Retina (tissue), 1 donor: Measurements from ENCODE around the gene AVPI1.

Experiments used
- DNase-seq: peaks from one replicate; pipeline ENCODE4 v3.0.0-alpha.2; 2016

The AVPI1 gene, protein sequence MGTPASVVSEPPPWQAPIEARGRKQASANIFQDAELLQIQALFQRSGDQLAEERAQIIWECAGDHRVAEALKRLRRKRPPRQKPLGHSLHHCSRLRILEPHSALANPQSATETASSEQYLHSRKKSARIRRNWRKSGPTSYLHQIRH

DNA sequence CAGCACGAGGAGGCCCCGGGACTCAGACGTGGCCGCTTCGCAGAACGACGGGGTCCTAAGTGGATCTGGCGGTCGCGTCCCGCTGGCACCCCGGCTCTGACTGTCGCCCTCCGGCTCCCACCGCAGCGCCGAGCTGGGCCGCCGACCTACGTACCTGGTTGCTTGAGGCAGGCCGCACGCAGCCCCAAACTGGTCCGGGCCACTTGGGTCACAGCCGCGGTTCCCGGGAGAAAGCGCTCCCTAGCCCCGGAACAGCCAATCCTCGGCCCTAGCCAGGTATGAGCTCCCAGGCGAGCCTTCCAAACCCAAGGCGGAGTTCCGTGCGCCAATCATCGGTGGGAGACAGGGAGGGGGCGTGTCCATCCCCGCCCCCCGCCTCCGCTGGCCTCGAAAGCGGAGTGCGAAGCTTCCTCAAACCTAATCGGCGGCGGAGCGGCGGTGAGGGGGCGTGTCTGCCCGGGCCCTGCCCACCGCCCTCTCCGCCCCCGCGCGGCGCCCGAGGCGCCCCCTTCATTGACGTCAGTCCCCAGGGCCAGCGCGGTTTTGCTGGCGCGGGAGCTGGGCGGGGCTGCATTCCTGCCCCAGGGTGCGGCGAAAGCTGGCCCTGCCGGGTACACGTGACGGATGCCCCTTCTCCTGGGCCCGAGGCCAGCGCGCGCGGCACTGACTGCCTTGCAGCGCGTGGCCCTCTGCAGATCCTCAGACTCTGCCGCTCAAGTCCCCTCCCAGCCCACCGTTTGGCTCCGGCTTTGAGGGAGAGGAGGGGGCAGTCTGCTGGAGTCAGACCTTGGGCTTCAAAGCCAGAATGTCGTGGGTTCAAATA lies at the start of gene AVPI1:
TSS of gene AVPI1 (minus strand) at position 280 of the 823 bp plus-strand sequence. CDS start 7,336 bp downstream, outside the sequence.
- DNase-seq = peak; percentile 97

DNA sequence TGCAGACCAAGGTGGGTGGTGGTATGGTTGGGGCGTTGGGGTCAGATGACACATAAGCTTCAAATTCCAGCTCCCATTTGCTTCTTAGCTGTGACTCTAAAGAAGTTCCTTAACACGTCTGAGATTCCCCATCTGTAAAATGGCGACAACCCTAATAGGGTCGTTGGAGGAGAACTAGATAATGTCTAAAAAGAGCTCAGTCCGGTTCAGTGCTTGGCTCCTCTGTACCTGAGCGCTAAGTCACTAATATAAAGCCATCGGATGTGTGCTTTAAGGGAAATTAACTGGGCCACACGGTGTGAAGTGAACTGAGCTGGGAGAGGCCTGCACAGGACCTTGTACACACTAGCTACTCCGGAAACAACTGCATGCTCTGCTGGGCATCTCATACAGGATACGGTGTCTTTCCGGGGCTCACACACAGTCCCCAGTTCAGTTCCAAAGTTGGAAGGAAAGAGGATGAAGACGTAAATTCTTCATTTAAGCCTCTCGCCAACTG lies 49.4 kb upstream of the AVPI1 start:
- peak; percentile 42 for DNase-seq

DNA sequence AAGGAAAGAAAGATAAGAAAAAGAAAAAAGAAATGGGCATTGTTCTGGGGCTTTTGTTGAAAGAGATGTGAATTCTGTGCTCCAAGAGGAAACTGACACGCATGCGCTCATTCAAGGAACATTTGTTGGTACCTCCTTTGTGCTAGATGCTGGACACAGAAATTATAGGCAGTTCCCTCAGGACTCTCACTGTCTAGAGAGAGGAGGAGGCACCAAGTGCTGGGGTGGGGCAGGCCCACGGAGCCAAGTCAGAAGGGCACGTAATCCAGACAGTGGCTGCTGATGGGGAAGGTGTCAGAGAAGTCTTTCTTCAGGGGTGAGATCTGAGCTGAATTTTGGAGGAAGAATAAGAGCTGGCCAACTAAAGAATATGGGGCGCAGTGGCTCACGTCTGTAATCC lies 47.0 kb upstream of the AVPI1 start:
- DNase-seq = no peak

DNA sequence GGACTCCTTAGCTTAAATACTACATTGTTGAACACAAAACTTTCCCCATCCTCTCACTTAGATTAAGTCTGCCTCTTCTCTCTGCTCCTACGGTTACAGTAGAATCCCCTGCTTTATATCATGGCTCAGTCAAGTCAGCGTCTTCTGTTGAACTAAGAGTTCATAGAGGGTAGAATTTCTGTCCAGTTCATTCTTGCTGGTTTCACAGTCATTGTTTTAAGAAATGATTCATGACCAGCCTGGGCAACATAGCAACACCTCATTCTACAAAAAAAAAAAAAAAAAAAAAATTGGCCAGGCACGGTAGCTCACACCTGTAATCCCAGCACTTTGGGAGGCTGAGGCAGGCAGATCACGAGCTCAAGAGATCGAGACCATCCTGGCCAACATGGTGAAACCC lies 46.2 kb upstream of the AVPI1 start:
- no peak for DNase-seq

DNA sequence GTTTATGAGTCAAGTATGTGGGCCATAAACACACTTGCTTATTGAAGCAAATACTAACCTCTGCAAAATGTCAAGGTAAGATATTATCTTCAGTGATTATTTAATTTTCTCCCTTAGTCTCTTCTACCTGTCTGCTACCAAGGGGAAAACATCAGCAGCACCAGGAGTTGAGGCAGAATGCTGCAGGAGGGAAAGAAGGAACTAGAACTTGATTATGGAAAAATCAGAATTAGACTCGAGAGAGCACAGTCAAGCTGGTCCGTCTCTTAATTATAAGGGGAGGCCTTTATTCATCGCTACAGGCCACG lies 45.0 kb upstream of the AVPI1 start:
- no peak for DNase-seq

DNA sequence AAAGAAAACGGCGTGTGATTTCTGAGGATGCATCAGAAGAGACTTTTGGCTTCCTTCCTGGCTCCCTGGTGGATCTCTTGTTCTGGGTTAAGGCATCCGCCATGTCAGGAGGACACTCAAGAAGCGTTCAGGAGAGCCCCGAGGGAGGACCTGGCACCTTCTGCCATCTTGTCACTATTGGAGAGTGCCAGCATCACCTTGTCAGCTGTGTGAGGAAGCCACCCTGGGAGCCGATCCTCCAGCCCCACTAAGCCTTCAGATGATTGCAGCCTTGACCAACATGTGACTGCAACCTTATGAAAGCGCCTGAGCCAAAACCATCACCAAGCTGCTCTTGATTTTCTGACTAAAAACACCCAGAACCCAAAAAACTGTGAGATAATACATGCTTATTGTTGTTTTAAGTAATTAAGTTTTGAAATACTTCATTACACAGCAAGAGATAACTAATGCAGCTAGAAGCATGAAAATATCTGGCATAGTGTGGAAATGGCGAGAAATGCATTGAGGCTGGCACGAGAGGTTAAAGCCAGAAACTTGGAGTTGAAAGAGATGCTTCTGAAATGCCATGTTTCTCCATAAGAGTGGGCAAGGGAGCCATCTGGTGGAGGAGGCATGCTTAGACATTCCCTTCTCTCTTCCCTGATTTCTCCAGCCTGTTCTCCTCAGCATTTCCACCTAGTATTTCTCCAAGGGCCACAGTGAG lies 44.5 kb upstream of the AVPI1 start:
- DNase-seq = peak; percentile 72

DNA sequence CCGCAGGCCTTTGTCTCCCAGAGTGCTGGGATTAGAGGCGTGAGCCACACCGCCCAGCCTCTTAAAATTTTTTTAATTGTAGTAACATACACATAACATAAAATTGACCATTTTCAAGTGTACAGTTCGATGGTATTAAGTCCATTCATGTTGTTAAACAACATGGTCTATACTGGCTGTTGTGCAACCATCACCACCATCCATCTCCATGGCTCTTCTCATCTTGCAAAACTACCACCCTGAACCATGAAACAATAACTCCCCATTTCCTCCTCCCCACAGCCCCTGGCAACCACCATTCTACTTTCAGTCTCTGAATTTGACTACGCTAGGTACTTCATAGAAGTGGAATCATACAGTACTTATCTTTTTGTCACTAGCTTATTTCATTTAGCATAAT lies 42.0 kb upstream of the AVPI1 start:
- DNase-seq = no peak

DNA sequence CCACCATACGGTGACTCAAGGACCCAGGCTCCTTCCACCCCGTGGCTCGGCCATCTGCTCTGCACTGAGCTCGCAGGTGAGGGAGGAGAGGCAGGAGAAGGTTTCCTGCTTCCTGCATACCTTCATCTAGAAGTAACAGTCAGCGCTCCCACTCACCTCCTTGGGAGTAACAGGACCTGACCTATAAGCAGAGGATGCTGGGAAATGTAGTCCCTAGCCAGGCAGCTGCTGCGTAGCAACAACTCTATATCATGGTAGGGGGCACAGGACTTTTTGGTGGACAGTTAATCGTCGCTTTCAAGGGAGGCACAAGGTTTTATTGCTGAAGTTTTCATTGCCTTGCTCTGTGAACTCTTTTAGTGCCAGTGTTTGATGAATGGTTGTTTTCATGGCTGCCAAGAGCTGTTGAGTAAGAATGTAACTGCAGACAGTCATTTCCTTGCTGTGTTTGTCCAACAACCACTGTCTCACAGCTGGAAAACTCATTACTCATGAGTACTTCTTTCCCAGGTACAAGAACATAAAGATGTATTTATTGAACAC lies 39.7 kb upstream of the AVPI1 start:
- DNase-seq = no peak

DNA sequence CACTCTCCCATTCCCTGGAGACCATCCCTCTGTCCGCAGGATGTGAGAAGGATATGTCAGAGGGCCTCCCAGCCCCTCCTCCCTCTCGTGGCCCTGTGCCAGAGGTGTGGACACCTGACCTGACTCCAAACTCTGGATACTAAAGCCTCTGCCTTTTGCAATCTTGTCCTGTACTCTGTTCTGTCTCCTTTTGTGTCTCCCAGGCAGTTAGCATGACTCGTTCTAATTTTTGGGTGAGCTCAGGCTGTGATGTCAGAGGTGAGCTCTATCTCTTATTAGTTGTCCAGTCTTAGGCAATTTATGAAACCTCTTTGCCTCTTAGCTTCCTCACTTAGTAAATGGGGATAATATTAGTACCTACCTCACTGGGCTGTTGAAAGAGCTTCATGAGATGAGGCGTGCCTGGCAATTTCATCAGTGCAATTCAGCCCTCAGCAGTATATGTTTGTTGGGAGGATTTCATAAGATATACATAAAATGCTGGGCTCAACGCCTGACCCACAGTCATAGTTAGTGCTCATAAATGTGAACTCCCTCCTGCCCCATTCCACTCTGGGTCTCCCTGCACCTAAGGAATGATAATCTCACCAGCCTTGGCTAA lies 37.4 kb upstream of the AVPI1 start:
- no peak for DNase-seq

DNA sequence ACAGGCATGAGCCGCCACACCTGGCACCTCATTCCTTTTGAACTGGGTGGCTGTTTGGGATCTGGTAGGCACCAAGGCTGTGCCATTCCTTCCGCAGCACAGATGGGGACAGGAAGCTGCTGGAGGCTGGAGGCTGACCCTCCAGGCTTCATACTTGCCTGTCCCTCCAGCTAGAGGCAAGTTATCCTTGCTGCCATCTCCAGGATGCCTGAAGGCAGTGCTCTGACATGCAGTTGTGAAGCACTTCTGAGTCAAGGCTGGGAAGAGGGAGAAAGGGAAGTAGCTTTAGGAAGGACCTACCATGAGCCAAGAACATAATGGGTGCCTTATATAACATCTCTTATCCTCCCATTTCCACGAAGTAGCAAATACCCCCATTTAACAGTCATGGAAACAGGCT lies 36.0 kb upstream of the AVPI1 start:
- DNase-seq = no peak

DNA sequence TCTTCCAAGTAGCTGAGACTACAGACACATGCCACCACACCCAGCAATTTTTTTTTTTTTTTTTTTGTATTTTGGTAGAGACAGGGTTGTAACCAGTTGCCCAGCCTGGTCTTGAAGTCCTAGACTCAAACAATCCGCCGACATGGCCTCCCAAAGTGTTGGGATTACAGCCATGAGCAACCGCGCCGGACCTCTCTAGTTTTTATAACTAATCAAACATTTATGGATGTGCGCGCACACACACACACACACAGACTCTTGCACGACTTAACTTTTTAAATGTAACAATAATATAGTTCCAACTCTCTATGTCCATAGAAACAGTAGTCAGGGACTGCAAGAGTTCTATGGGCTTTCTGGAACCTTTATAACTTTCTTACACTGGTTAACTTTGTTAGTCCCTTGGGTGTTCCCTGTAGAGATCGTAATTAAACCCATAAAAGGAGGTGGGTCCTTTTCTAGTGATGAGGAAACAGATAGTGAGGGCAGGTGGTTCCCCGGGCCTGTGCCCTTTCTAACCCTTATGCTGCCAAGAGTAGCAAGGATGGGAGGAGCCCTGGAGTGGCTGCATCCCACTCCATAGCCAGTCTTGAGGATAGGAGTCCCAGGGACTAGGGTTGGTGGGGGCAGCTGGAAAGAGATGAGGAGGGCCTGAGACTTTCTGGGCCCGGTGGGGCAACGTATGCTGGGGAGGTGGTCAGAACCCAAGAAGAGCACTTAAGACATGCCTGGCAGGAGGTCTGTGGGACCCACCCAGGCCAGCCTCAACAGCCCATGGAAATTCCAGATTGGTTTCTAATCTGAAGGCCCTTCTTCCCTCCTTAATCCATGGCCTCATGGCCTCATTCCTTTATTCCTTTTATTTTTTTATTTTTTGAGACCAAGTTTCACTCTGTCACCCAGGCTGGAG lies 35.1 kb upstream of the AVPI1 start:
- DNase-seq = no peak

DNA sequence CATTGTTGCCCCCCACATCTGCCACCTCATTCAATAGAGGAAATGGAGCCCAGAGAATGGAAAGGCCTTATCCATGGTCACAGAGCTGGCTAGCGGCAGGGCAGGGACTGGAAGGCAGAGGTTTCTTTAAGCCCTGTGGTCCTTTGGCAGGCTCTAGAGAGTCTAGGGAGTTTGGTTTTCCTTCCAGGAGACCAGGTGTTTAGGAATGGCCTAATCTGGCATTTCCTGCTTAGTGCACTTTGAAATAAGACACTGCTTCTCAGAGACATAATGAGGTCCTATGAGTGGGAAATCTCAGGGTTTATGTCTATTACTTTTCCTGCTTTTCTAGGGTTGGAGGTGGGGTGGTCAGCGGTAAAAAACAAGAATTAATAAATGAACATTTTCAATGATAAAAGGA lies 32.6 kb upstream of the AVPI1 start:
- no peak for DNase-seq

DNA sequence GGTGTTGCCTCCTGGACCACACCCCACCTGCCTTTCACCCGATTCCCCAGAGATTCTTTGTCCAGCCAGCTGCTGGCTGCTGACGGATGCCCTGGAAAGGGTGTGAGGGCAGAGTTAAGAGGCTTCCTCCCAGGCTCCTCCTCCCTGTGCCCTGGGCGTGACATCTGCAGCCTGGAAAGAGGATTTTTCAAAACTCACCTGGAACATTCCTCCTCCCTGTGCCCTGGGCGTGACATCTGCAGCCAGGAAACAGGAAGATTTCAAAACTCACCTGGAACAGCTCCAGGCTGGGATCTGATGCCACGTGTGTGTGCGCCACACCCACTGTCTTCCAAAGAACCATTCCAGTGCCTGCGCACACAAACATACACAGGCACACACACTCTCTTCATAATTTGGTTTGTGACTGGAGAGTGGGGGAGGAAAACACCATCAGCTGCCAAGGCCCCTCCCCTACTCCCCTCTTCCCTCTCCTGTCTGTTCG lies 31.7 kb upstream of the AVPI1 start:
- peak; percentile 26 for DNase-seq

DNA sequence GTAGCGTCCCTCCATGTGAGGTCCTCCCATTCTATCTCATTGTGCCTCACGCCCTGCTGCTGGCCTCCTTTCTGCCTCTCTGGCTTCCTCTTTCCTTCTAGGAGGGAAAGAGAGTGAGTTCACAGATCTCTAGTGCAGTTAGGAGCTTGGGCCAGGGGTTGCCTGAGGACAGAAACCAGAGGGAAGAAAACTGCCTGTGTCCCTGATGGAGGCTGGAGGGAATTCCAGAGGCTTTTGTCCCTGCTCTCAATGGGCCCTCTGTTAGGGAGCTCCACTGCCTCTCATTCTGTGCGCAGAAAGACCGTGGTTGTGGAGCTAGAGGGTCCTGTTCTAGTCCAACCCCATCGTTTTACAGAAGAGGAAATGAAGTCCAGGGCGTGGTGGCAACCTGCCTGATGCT lies 31.1 kb upstream of the AVPI1 start:
- DNase-seq = peak; percentile 26

DNA sequence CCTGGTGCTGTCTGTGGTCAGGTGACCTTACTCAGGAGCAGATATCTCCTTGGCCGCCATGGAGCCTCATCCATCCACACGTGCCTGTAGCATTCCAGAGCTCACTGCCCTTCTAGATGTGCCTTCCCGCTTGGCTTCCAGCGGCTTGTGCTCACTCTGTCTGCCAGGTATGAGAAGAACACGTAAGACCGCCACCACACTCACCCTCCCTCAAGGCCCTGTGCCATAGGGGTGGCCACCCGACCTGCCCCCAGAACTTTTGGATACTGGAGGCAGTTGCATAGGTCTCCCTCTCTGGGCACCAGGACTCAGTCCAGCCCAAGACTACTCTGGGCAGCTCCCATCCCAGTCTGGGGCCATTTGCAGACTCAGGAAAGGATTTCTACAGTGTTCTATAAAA lies 30.6 kb upstream of the AVPI1 start:
- DNase-seq = no peak

DNA sequence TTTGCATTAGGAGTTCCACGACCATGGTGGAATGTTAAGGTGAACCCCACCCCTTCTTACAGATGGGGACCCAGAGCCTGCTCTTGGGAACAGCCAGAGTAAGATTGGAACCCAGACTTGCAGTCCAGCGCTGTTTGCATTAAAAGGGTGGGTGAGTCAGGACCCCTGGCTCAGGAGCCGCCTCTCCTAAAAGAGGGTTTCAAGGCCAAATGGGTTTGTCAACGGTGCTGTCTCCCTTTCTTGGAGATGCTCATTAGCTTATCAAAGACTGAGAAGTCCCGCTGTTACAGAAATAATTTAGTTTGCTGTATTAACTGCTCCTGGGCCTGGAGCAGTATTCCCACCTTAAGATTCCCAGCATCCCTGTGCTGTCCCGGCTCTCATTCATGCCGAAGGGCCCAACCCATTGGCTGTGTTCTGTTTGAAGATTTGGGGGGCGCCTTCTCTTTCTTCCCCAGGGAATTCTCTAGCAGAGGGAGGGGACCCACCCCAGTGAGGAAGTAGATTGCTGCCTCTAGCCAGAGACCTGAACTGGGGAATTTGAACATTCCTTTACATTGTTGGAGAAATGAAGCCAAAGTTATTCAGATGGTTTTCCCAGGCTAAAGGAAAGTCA lies 28.3 kb upstream of the AVPI1 start:
- no peak for DNase-seq

DNA sequence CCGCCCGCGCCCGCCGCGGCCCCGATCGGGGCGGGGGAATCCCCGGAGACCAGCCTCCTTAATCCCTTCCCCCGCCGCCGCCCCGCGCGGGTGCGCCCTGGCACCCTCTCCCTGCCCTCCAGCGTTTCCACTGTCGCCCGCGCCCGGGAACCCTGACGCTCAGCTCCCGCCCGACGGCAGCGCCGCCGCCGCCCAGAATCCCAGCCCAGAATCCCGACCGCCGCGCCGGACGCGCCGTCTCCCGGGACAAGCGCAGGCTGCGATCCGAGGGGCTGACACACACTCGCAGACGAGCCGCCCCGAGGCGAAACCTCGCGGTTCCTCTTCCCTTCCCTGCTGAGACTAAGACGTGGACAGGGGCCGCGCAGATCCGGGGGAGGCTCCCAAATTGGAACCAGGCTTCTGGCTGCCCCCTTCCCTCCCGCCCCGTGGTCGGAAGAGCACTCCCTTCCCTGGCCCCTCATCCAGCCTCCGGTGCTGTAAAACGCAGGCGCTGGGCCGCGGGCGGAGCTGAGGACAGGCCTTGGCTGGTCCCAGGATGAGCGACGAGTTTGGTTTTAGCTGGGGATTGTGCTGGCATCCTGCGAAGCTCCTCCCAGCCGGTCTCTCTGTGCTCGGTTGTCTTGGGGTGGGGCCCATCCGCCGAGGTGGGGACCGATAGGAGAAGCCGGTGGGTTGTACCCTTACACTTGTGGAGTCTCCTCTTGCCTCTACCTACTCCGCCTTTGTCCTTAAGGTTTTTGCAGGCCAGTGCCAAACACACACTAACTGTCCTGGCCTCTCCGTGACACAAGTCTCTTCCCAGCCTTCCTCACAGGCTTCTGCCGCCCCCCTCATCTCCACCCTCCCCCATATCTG lies 27.6 kb upstream of the AVPI1 start:
- DNase-seq = peak; percentile 80

DNA sequence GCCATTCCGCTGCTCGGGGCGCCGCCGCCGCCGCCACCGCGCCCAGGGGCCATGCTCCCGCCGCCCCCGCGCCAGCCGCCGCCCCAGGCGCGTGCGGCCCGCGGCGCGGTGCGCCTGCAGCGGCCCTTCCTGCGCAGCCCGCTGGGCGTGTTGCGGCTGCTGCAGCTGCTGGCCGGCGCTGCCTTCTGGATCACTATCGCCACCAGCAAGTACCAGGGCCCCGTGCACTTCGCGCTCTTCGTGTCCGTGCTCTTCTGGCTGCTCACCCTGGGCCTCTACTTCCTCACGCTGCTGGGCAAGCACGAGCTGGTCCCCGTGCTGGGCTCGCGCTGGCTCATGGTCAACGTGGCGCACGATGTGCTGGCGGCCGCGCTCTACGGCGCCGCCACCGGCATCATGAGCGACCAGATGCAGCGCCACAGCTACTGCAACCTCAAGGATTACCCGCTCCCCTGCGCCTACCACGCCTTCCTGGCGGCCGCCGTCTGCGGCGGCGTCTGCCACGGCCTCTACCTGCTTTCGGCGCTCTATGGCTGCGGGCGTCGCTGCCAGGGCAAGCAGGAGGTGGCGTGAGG lies 26.9 kb upstream of the AVPI1 start:
- peak; percentile 93 for DNase-seq

DNA sequence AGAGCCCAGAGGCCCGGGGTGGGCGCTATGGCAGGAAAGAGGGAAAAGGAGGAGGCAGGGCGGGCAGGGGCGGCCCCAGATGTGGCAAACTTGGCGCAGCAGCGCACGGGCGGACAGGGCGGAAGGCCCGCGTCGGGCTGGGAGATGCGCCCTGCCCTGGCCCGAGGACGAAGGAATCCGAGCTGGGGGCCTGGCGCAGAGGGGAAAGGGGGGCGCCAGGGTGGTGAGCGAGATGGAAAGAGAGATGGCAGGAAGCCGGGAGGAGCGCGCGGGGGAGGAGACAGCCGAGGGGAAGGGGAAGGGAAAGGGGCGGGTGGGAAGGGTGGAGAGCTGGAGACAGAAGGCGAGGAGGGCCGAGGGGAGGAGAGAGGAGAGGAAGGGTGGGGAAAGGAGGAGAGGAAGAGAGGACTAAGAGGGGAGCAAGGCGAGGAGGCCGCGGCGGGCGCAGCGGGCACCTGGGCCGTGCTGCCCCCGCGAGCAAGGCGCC lies 26.3 kb upstream of the AVPI1 start, which contains the start of gene MARVELD1:
TSS of gene MARVELD1 (plus strand) at position 392 of the 487 bp plus-strand sequence. CDS start 147 bp downstream, outside the sequence.
- peak; percentile 76 for DNase-seq
